Hepatocyte (in vitro differentiated cells): ENCODE results near the gene CORIN.

Experiments used
- EZH2 ChIP-seq: fragments of 200-600 bp; sonication (generic); IDR thresholded peaks from 2 replicates; pipeline ENCODE4 v1.6.1; 2016; ENCODE audit warnings: antibody characterized with exemption, mild to moderate bottlenecking, borderline replicate concordance
- TF ChIP-seq, protein P1 (sequence below): fragments of 200-600 bp; sonication (generic); IDR thresholded peaks from 2 replicates; pipeline ENCODE4 v1.5.1; 2016; ENCODE audit warnings: antibody characterized with exemption, mild to moderate bottlenecking; ENCODE audit not compliant: poor library complexity

DNA sequence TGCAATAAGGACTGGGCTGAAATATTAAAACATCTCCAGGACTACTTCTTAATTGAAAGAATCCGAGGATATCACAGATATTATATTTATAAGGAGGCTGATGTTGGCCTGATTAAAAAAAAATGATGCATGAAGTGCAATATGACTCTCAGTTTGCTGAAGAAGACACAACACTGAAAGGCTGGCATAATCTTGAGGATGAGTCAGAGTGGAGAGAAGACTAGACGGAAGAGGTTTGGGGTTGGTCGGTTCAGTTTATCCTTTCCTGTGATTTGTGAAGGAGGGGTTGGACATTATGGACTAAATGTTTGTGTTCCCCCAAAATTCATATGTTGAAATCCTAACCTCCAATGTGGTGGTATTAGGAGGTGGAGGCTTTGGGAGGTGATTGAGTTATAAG lies 170.3 kb downstream of the CORIN start:
- TF ChIP-seq, protein P1, sequence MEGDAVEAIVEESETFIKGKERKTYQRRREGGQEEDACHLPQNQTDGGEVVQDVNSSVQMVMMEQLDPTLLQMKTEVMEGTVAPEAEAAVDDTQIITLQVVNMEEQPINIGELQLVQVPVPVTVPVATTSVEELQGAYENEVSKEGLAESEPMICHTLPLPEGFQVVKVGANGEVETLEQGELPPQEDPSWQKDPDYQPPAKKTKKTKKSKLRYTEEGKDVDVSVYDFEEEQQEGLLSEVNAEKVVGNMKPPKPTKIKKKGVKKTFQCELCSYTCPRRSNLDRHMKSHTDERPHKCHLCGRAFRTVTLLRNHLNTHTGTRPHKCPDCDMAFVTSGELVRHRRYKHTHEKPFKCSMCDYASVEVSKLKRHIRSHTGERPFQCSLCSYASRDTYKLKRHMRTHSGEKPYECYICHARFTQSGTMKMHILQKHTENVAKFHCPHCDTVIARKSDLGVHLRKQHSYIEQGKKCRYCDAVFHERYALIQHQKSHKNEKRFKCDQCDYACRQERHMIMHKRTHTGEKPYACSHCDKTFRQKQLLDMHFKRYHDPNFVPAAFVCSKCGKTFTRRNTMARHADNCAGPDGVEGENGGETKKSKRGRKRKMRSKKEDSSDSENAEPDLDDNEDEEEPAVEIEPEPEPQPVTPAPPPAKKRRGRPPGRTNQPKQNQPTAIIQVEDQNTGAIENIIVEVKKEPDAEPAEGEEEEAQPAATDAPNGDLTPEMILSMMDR, result no peak
- TF ChIP-seq EZH2, result no peak
